ENCODE results near the gene TAF3. TPM values are rescaled to one million over a fixed set of nuclear protein-coding genes. Genes with fewer than 3 reads are reported as not detected.

Gene TAF3
- total and polyA plus RNA-seq, 7 donors = 3.0 to 12.2 (median 5.2) TPM

- no peak overlapping the region for H3K27ac ChIP-seq
- WGBS, 2 donors = 96 to 97% methylated on average over 1 of the region's 1 CpG
- intact Hi-C loops (cut with DNase I) = no loop called here
- TF ChIP-seq, protein P1, sequence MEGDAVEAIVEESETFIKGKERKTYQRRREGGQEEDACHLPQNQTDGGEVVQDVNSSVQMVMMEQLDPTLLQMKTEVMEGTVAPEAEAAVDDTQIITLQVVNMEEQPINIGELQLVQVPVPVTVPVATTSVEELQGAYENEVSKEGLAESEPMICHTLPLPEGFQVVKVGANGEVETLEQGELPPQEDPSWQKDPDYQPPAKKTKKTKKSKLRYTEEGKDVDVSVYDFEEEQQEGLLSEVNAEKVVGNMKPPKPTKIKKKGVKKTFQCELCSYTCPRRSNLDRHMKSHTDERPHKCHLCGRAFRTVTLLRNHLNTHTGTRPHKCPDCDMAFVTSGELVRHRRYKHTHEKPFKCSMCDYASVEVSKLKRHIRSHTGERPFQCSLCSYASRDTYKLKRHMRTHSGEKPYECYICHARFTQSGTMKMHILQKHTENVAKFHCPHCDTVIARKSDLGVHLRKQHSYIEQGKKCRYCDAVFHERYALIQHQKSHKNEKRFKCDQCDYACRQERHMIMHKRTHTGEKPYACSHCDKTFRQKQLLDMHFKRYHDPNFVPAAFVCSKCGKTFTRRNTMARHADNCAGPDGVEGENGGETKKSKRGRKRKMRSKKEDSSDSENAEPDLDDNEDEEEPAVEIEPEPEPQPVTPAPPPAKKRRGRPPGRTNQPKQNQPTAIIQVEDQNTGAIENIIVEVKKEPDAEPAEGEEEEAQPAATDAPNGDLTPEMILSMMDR (IDR thresholded peaks at IDR 0.05) = no peak
- TF ChIP-seq POLR2A (IDR thresholded peaks at IDR 0.05) (no peak), POLR2AphosphoS5 (IDR thresholded peaks at IDR 0.05) (no peak), EP300 (IDR thresholded peaks at IDR 0.05) (no peak)
- no peaks in the 10 kb centered on the region for H3K4me1 ChIP-seq
- no peak overlapping the region for H3K4me3 ChIP-seq
- no peaks in the 10 kb centered on the region for H3K27me3 ChIP-seq
- peaks cover 0 to 3% (median 0%) of the 10 kb centered on the region in 4 donors for H3K36me3 ChIP-seq
- no peak for DNase-seq
- H3K9me3 ChIP-seq = no peaks in the 10 kb centered on the region
These were observed 83.0 kb downstream of the TAF3 start for GRCh38 chr10:7901256-7901655.

DNA sequence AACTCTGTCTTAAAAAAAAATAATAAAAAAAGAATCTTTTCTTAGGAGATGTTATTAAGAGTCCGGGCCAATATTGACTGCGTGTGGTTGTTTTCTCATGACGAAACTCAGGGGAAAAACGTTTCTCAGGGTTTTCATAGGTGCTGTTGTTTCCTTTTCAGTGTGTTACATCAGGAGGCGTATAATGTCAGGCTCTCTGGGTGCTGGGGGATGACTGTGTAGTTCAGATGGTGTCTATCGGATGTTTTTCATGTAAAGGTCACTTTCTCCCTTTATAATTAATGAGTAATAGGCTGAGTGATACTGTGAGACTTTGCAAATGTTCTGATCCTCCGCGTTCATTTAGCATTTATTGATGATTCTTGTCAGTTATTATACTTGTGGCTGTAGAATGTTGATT, 84.1 kb downstream of the TAF3 start:
- Histone ChIP-seq H3K4me1 (no peaks in the 10 kb centered on the region), H3K36me3 (no peaks in the 10 kb centered on the region), H3K4me3 (no peak overlapping the region), H3K9me3 (no peaks in the 10 kb centered on the region), H3K27ac (no peak overlapping the region), H3K27me3 (no peaks in the 10 kb centered on the region)
- TF ChIP-seq POLR2AphosphoS5 (IDR thresholded peaks at IDR 0.05) (no peak), POLR2A (IDR thresholded peaks at IDR 0.05) (no peak), EP300 (IDR thresholded peaks at IDR 0.05) (no peak)
- TF ChIP-seq, protein P1 (IDR thresholded peaks at IDR 0.05) = no peak
- DNase-seq = no peak
- intact Hi-C loops (cut with DNase I) = no loop called here
- 85% methylated on average over 8 of the region's 8 CpGs for WGBS, 2 donors

DNA sequence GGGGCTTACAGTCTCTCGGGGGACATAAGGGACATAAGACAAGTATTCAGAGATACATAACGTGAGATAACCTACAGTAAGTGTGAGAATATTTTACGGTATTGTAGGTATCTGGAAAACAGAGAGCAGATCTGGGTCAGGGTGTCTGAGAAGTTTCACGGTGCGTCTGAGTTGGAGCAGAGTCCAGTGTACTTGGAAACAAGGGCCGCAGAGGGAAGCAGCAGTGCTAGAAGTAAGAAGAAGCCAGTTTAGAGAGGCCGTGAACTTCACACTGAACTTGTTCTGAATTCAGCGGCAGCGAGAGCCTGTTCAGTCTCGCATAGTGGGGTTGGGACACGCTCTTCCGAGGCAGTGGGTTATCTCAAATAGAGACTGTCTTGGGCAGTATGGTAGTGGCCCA, 85.5 kb downstream of the TAF3 start:
- no peaks in the 10 kb centered on the region for H3K36me3 ChIP-seq
- no peaks in the 10 kb centered on the region for H3K4me1 ChIP-seq
- H3K27me3 ChIP-seq = no peaks in the 10 kb centered on the region
- intact Hi-C loops (cut with DNase I) = no loop called here
- no peaks in the 10 kb centered on the region for H3K9me3 ChIP-seq
- WGBS, 2 donors = 96 to 99% methylated on average over 12 of the region's 12 CpGs
- TF ChIP-seq, protein P1 (IDR thresholded peaks at IDR 0.05) = no peak
- TF ChIP-seq POLR2AphosphoS5 (IDR thresholded peaks at IDR 0.05) = no peak
- TF ChIP-seq POLR2A (IDR thresholded peaks at IDR 0.05) = no peak
- no peak for TF ChIP-seq EP300 (IDR thresholded peaks at IDR 0.05)
- H3K27ac ChIP-seq = no peak overlapping the region
- H3K4me3 ChIP-seq = no peak overlapping the region
- no peak for DNase-seq

GRCh38 chr10:7906128-7906527, 87.8 kb downstream of the TAF3 start:
- Histone ChIP-seq H3K4me1 (no peaks in the 10 kb centered on the region), H3K9me3 (no peaks in the 10 kb centered on the region), H3K36me3 (no peaks in the 10 kb centered on the region), H3K27me3 (no peaks in the 10 kb centered on the region), H3K27ac (no peak overlapping the region), H3K4me3 (no peak overlapping the region)
- intact Hi-C loops (cut with DNase I) = no loop called here
- DNase-seq = no peak
- no peak for TF ChIP-seq POLR2A (IDR thresholded peaks at IDR 0.05)
- 29 to 79% methylated on average over 2 of the region's 2 CpGs for WGBS, 2 donors

DNA sequence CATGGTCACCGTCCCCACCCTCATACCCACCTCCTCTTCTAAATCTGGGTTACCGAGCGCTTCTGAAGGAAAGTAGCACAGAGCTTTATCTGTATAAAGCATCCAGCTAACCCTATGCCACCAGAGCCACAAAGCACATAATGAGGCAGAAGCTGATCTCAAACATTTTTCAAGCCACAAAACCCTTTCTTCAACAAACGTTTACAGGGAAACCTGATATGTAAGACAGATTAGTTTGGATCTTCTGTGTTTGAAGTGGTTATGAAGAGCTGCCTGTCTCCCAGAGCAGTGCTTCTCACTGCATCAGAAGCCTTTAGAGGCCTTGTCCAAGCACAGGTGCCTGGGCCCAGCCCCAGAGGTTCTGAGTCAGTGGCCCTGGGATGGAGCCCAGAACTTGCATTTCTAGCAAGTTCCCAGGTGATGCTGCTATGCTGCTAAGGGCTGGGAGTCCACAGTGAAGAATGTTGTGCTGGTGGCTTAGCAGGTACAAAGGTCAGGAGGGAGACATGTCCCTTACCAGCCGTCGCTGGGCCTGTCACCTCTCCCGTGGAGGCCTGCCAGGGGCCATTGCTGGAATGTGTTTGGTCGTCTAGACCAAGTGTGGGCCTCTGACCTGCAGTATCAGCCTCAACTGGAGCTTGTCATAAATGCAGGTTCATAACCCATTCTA, 90.4 kb downstream of the TAF3 start:
- H3K4me1 ChIP-seq = peaks cover 0 to 2% (median 0%) of the 10 kb centered on the region in 4 donors
- intact Hi-C loops (cut with DNase I) = no loop called here
- no peaks in the 10 kb centered on the region for H3K36me3 ChIP-seq
- no peak for DNase-seq
- TF ChIP-seq POLR2A (IDR thresholded peaks at IDR 0.05) = no peak
- TF ChIP-seq EP300 (IDR thresholded peaks at IDR 0.05) = no peak
- TF ChIP-seq, protein P1 (IDR thresholded peaks at IDR 0.05) = no peak
- TF ChIP-seq POLR2AphosphoS5 (IDR thresholded peaks at IDR 0.05) = no peak
- no peak overlapping the region for H3K27ac ChIP-seq
- no peak overlapping the region for H3K4me3 ChIP-seq
- no peaks in the 10 kb centered on the region for H3K27me3 ChIP-seq
- 73 to 84% methylated on average over 8 of the region's 8 CpGs for WGBS, 2 donors
- no peaks in the 10 kb centered on the region for H3K9me3 ChIP-seq
